ENCODE data around the gene GHRH.

The GHRH gene

GRCh38 chr20:37240337-37241067 is 21.1 kb downstream of the GHRH start:
- no peak overlapping the region for H3K4me3 ChIP-seq (ENCODE audit: low read depth in 1 of 2, low read length in 2 of 2)
- H3K27me3 ChIP-seq (ENCODE audit: control insufficient read depth in 1 of 2, insufficient read depth in 2 of 2, low read length in 2 of 2), result no peaks in the 10 kb centered on the region
- H3K36me3 ChIP-seq (ENCODE audit: control insufficient read depth in 1 of 2, insufficient read depth in 2 of 2, low read length in 2 of 2), result peaks cover 62 to 87% of the 10 kb centered on the region in 2 donors
- H3K27ac ChIP-seq (ENCODE audit: low read depth, low read length), result no peak overlapping the region
- H3K4me1 ChIP-seq (ENCODE audit: control insufficient read depth in 1 of 2, insufficient read depth in 2 of 2, low read length in 2 of 2), result peaks cover 0 to 5% of the 10 kb centered on the region in 2 donors
- H3K9me3 ChIP-seq (ENCODE audit: control insufficient read depth in 1 of 2, low read length in 2 of 2), result no peaks in the 10 kb centered on the region
- no peak overlapping the region for H3K9ac ChIP-seq (ENCODE audit: low read depth in 1 of 2, low read length in 2 of 2)

GRCh38 chr20:37238935-37239451 is 22.6 kb downstream of the GHRH start:
- peaks cover 69 to 97% of the 10 kb centered on the region in 2 donors for H3K36me3 ChIP-seq (ENCODE audit: control insufficient read depth in 1 of 2, insufficient read depth in 2 of 2, low read length in 2 of 2)
- H3K9ac ChIP-seq (ENCODE audit: low read depth in 1 of 2, low read length in 2 of 2), result no peak overlapping the region

GRCh38 chr20:37238426-37238825 is 23.2 kb downstream of the GHRH start:
- Histone ChIP-seq H3K36me3 (ENCODE audit: control insufficient read depth in 1 of 2, insufficient read depth in 2 of 2, low read length in 2 of 2) (peaks cover 66 to 97% of the 10 kb centered on the region in 2 donors), H3K9ac (ENCODE audit: low read depth in 1 of 2, low read length in 2 of 2) (no peak overlapping the region), H3K27ac (ENCODE audit: low read depth, low read length) (no peak overlapping the region)

More at GRCh38 chr20:37238935-37239451, 22.6 kb downstream of the GHRH start:
- H3K4me3 ChIP-seq (ENCODE audit: low read depth in 1 of 2, low read length in 2 of 2), result no peak overlapping the region
- no peaks in the 10 kb centered on the region for H3K9me3 ChIP-seq (ENCODE audit: control insufficient read depth in 1 of 2, low read length in 2 of 2)
- H3K27me3 ChIP-seq (ENCODE audit: control insufficient read depth in 1 of 2, insufficient read depth in 2 of 2, low read length in 2 of 2), result no peaks in the 10 kb centered on the region
- no peak overlapping the region for H3K27ac ChIP-seq (ENCODE audit: low read depth, low read length)
- peaks cover 0 to 5% of the 10 kb centered on the region in 2 donors for H3K4me1 ChIP-seq (ENCODE audit: control insufficient read depth in 1 of 2, insufficient read depth in 2 of 2, low read length in 2 of 2)

GRCh38 chr20:37237656-37238055 is 24.0 kb downstream of the GHRH start:
- no peak overlapping the region for H3K4me3 ChIP-seq (ENCODE audit: low read depth in 1 of 2, low read length in 2 of 2)
- H3K9me3 ChIP-seq (ENCODE audit: control insufficient read depth in 1 of 2, low read length in 2 of 2), result no peaks in the 10 kb centered on the region
- H3K4me1 ChIP-seq (ENCODE audit: control insufficient read depth in 1 of 2, insufficient read depth in 2 of 2, low read length in 2 of 2), result peaks cover 0 to 5% of the 10 kb centered on the region in 2 donors
- H3K9ac ChIP-seq (ENCODE audit: low read depth in 1 of 2, low read length in 2 of 2), result no peak overlapping the region
- H3K27me3 ChIP-seq (ENCODE audit: control insufficient read depth in 1 of 2, insufficient read depth in 2 of 2, low read length in 2 of 2), result no peaks in the 10 kb centered on the region
- H3K36me3 ChIP-seq (ENCODE audit: control insufficient read depth in 1 of 2, insufficient read depth in 2 of 2, low read length in 2 of 2), result peaks cover 60 to 97% of the 10 kb centered on the region in 2 donors
- no peak overlapping the region for H3K27ac ChIP-seq (ENCODE audit: low read depth, low read length)

More at GRCh38 chr20:37238426-37238825, 23.2 kb downstream of the GHRH start:
- no peaks in the 10 kb centered on the region for H3K9me3 ChIP-seq (ENCODE audit: control insufficient read depth in 1 of 2, low read length in 2 of 2)
- H3K4me3 ChIP-seq (ENCODE audit: low read depth in 1 of 2, low read length in 2 of 2), result no peak overlapping the region
- H3K4me1 ChIP-seq (ENCODE audit: control insufficient read depth in 1 of 2, insufficient read depth in 2 of 2, low read length in 2 of 2), result peaks cover 0 to 5% of the 10 kb centered on the region in 2 donors
- H3K27me3 ChIP-seq (ENCODE audit: control insufficient read depth in 1 of 2, insufficient read depth in 2 of 2, low read length in 2 of 2), result no peaks in the 10 kb centered on the region

- Histone ChIP-seq H3K9me3 (ENCODE audit: control insufficient read depth in 1 of 2, low read length in 2 of 2) (no peaks in the 10 kb centered on the region), H3K27ac (ENCODE audit: low read depth, low read length) (no peak overlapping the region), H3K27me3 (ENCODE audit: control insufficient read depth in 1 of 2, insufficient read depth in 2 of 2, low read length in 2 of 2) (no peaks in the 10 kb centered on the region), H3K9ac (ENCODE audit: low read depth in 1 of 2, low read length in 2 of 2) (no peak overlapping the region), H3K4me1 (ENCODE audit: control insufficient read depth in 1 of 2, insufficient read depth in 2 of 2, low read length in 2 of 2) (peaks cover 0 to 5% of the 10 kb centered on the region in 2 donors), H3K4me3 (ENCODE audit: low read depth in 1 of 2, low read length in 2 of 2) (no peak overlapping the region), H3K36me3 (ENCODE audit: control insufficient read depth in 1 of 2, insufficient read depth in 2 of 2, low read length in 2 of 2) (peaks cover 64 to 96% of the 10 kb centered on the region in 2 donors)
Measured at GRCh38 chr20:37236462-37236861, 25.2 kb downstream of the GHRH start.

- Histone ChIP-seq H3K27me3 (ENCODE audit: control insufficient read depth in 1 of 2, insufficient read depth in 2 of 2, low read length in 2 of 2) (no peaks in the 10 kb centered on the region), H3K27ac (ENCODE audit: low read depth, low read length) (no peak overlapping the region), H3K36me3 (ENCODE audit: control insufficient read depth in 1 of 2, insufficient read depth in 2 of 2, low read length in 2 of 2) (peaks cover 61 to 97% of the 10 kb centered on the region in 2 donors), H3K9ac (ENCODE audit: low read depth in 1 of 2, low read length in 2 of 2) (no peak overlapping the region), H3K4me1 (ENCODE audit: control insufficient read depth in 1 of 2, insufficient read depth in 2 of 2, low read length in 2 of 2) (peaks cover 0 to 5% of the 10 kb centered on the region in 2 donors), H3K9me3 (ENCODE audit: control insufficient read depth in 1 of 2, low read length in 2 of 2) (no peaks in the 10 kb centered on the region), H3K4me3 (ENCODE audit: low read depth in 1 of 2, low read length in 2 of 2) (no peak overlapping the region)
Measured at GRCh38 chr20:37235065-37235464, 26.5 kb downstream of the GHRH start.

- H3K27ac ChIP-seq (ENCODE audit: low read depth, low read length), result no peak overlapping the region
Measured at GRCh38 chr20:37234254-37234581, 27.4 kb downstream of the GHRH start.

GRCh38 chr20:37233548-37234253 is 27.9 kb downstream of the GHRH start:
- Histone ChIP-seq H3K9me3 (ENCODE audit: control insufficient read depth in 1 of 2, low read length in 2 of 2) (no peaks in the 10 kb centered on the region), H3K9ac (ENCODE audit: low read depth in 1 of 2, low read length in 2 of 2) (no peak overlapping the region), H3K27me3 (ENCODE audit: control insufficient read depth in 1 of 2, insufficient read depth in 2 of 2, low read length in 2 of 2) (no peaks in the 10 kb centered on the region), H3K36me3 (ENCODE audit: control insufficient read depth in 1 of 2, insufficient read depth in 2 of 2, low read length in 2 of 2) (peaks cover 68 to 97% of the 10 kb centered on the region in 2 donors), H3K4me1 (ENCODE audit: control insufficient read depth in 1 of 2, insufficient read depth in 2 of 2, low read length in 2 of 2) (peaks cover 0 to 3% of the 10 kb centered on the region in 2 donors), H3K4me3 (ENCODE audit: low read depth in 1 of 2, low read length in 2 of 2) (no peak overlapping the region), H3K27ac (ENCODE audit: low read depth, low read length) (no peak overlapping the region)

More at GRCh38 chr20:37234254-37234581, 27.4 kb downstream of the GHRH start:
- Histone ChIP-seq H3K9me3 (ENCODE audit: control insufficient read depth in 1 of 2, low read length in 2 of 2) (no peaks in the 10 kb centered on the region), H3K36me3 (ENCODE audit: control insufficient read depth in 1 of 2, insufficient read depth in 2 of 2, low read length in 2 of 2) (peaks cover 68 to 97% of the 10 kb centered on the region in 2 donors), H3K4me3 (ENCODE audit: low read depth in 1 of 2, low read length in 2 of 2) (no peak overlapping the region), H3K9ac (ENCODE audit: low read depth in 1 of 2, low read length in 2 of 2) (no peak overlapping the region), H3K27me3 (ENCODE audit: control insufficient read depth in 1 of 2, insufficient read depth in 2 of 2, low read length in 2 of 2) (no peaks in the 10 kb centered on the region), H3K4me1 (ENCODE audit: control insufficient read depth in 1 of 2, insufficient read depth in 2 of 2, low read length in 2 of 2) (peaks cover 0 to 5% of the 10 kb centered on the region in 2 donors)

- Histone ChIP-seq H3K27me3 (ENCODE audit: control insufficient read depth in 1 of 2, insufficient read depth in 2 of 2, low read length in 2 of 2) (no peaks in the 10 kb centered on the region), H3K27ac (ENCODE audit: low read depth, low read length) (no peak overlapping the region), H3K36me3 (ENCODE audit: control insufficient read depth in 1 of 2, insufficient read depth in 2 of 2, low read length in 2 of 2) (peaks cover 70 to 97% of the 10 kb centered on the region in 2 donors), H3K9me3 (ENCODE audit: control insufficient read depth in 1 of 2, low read length in 2 of 2) (no peaks in the 10 kb centered on the region), H3K9ac (ENCODE audit: low read depth in 1 of 2, low read length in 2 of 2) (no peak overlapping the region), H3K4me3 (ENCODE audit: low read depth in 1 of 2, low read length in 2 of 2) (no peak overlapping the region), H3K4me1 (ENCODE audit: control insufficient read depth in 1 of 2, insufficient read depth in 2 of 2, low read length in 2 of 2) (no peaks in the 10 kb centered on the region)
Measured at GRCh38 chr20:37231947-37232630, 29.5 kb downstream of the GHRH start.

GRCh38 chr20:37230200-37230599 is 31.4 kb downstream of the GHRH start:
- Histone ChIP-seq H3K36me3 (ENCODE audit: control insufficient read depth in 1 of 2, insufficient read depth in 2 of 2, low read length in 2 of 2) (peaks cover 70 to 98% of the 10 kb centered on the region in 2 donors), H3K4me1 (ENCODE audit: control insufficient read depth in 1 of 2, insufficient read depth in 2 of 2, low read length in 2 of 2) (no peaks in the 10 kb centered on the region), H3K4me3 (ENCODE audit: low read depth in 1 of 2, low read length in 2 of 2) (no peak overlapping the region), H3K9me3 (ENCODE audit: control insufficient read depth in 1 of 2, low read length in 2 of 2) (no peaks in the 10 kb centered on the region), H3K27me3 (ENCODE audit: control insufficient read depth in 1 of 2, insufficient read depth in 2 of 2, low read length in 2 of 2) (no peaks in the 10 kb centered on the region), H3K9ac (ENCODE audit: low read depth in 1 of 2, low read length in 2 of 2) (no peak overlapping the region), H3K27ac (ENCODE audit: low read depth, low read length) (no peak overlapping the region)
